Measurements from ENCODE around the gene MILR1.

Gene MILR1

GRCh38 chr17:64500862-64501765 is 52.2 kb downstream of the MILR1 start:
- no peaks in the 10 kb centered on the region for H3K9me3 Mint-ChIP-seq
- H3K4me1 Mint-ChIP-seq, result peaks cover 100% of the 10 kb centered on the region
- no peak for ATAC-seq
- peak overlapping the region; percentile 27 for H3K4me3 Mint-ChIP-seq
- peak overlapping the region; percentile 100 for H3K27ac Mint-ChIP-seq
- DNase-seq (ENCODE audit: low spot score in 2 of 2), result no peak
- H3K36me3 Mint-ChIP-seq, result peaks cover 100% of the 10 kb centered on the region

GRCh38 chr17:64502021-64502420 is 53.1 kb downstream of the MILR1 start:
- H3K36me3 Mint-ChIP-seq, result peaks cover 100% of the 10 kb centered on the region
- peak overlapping the region; percentile 27 for H3K4me3 Mint-ChIP-seq

GRCh38 chr17:64502809-64503208 is 53.9 kb downstream of the MILR1 start:
- peak overlapping the region; percentile 100 for H3K27ac Mint-ChIP-seq
- no peak for ATAC-seq

More at GRCh38 chr17:64502021-64502420, 53.1 kb downstream of the MILR1 start:
- Mint-ChIP-seq H3K9me3 (no peaks in the 10 kb centered on the region), H3K4me1 (peaks cover 93% of the 10 kb centered on the region), H3K27ac (peak overlapping the region; percentile 100)
- no peak for DNase-seq (ENCODE audit: low spot score in 2 of 2)
- no peak for ATAC-seq

GRCh38 chr17:64503341-64503740 is 54.4 kb downstream of the MILR1 start:
- Mint-ChIP-seq H3K36me3 (peaks cover 97% of the 10 kb centered on the region), H3K9me3 (no peaks in the 10 kb centered on the region), H3K4me3 (peak overlapping the region; percentile 97), H3K27ac (peak overlapping the region; percentile 100), H3K4me1 (peaks cover 86% of the 10 kb centered on the region)
- DNase-seq (ENCODE audit: low spot score in 2 of 2) (no peak), ATAC-seq (no peak)

More at GRCh38 chr17:64502809-64503208, 53.9 kb downstream of the MILR1 start:
- Mint-ChIP-seq H3K4me1 (peaks cover 89% of the 10 kb centered on the region), H3K4me3 (peak overlapping the region; percentile 97), H3K9me3 (no peaks in the 10 kb centered on the region), H3K36me3 (peaks cover 100% of the 10 kb centered on the region)
- DNase-seq (ENCODE audit: low spot score in 2 of 2), result no peak

GRCh38 chr17:64503821-64504768 is 55.2 kb downstream of the MILR1 start:
- ATAC-seq, result no peak
- Mint-ChIP-seq H3K4me1 (peaks cover 86% of the 10 kb centered on the region), H3K9me3 (no peaks in the 10 kb centered on the region), H3K4me3 (peak overlapping the region; percentile 97), H3K27ac (peak overlapping the region; percentile 100), H3K36me3 (peaks cover 97% of the 10 kb centered on the region)
- no peak for DNase-seq (ENCODE audit: low spot score in 2 of 2)

GRCh38 chr17:64504769-64505339 is 55.9 kb downstream of the MILR1 start:
- Mint-ChIP-seq H3K36me3 (peaks cover 97% of the 10 kb centered on the region), H3K9me3 (no peaks in the 10 kb centered on the region), H3K27ac (peak overlapping the region; percentile 100), H3K4me3 (peak overlapping the region; percentile 97), H3K4me1 (peaks cover 80% of the 10 kb centered on the region)
- DNase-seq (ENCODE audit: low spot score in 2 of 2) (no peak), ATAC-seq (peak; percentile 34)

- Mint-ChIP-seq H3K36me3 (peaks cover 97% of the 10 kb centered on the region), H3K4me1 (peaks cover 73% of the 10 kb centered on the region), H3K9me3 (no peaks in the 10 kb centered on the region), H3K4me3 (peak overlapping the region; percentile 97), H3K27ac (peak overlapping the region; percentile 100)
- DNase-seq (ENCODE audit: low spot score in 2 of 2), result peak; percentile 71 to 90
- ATAC-seq, result peak; percentile 47
Measured at GRCh38 chr17:64505340-64506200, 56.7 kb downstream of the MILR1 start.

GRCh38 chr17:64506201-64506575 is 57.3 kb downstream of the MILR1 start, which contains the start of gene DDX5:
TSS of gene DDX5 (minus strand) at chr17:64506289. CDS start at chr17:64506119, 170 bp downstream.
- peak; percentile 96 to 99 for DNase-seq (ENCODE audit: low spot score in 2 of 2)
- peak within 1 kb of the TSS; percentile 100 for H3K27ac Mint-ChIP-seq
- peak within 1 kb of the TSS; percentile 97 for H3K4me3 Mint-ChIP-seq
- no peak for ATAC-seq
- no peaks in the 10 kb centered on the region for H3K9me3 Mint-ChIP-seq
- peaks cover 67% of the 10 kb centered on the region for H3K4me1 Mint-ChIP-seq
- H3K36me3 Mint-ChIP-seq, result peaks cover 97% of the 10 kb centered on the region

GRCh38 chr17:64506576-64507412 is 57.9 kb downstream of the MILR1 start, which contains the start of gene CEP95:
TSS of gene CEP95 (plus strand) at chr17:64506977. CDS start at chr17:64507098, 121 bp downstream.
- peak within 1 kb of the TSS; percentile 97 for H3K4me3 Mint-ChIP-seq
- ATAC-seq, result peak; percentile 78
- H3K4me1 Mint-ChIP-seq, result peaks cover 60% of the 10 kb centered on the region
- peak; percentile 91 to 99 for DNase-seq (ENCODE audit: low spot score in 2 of 2)
- peaks cover 97% of the 10 kb centered on the region for H3K36me3 Mint-ChIP-seq
- H3K27ac Mint-ChIP-seq, result peak within 1 kb of the TSS; percentile 100
- H3K9me3 Mint-ChIP-seq, result no peaks in the 10 kb centered on the region

GRCh38 chr17:64507413-64507782 is 58.5 kb downstream of the MILR1 start:
- ATAC-seq (peak; percentile 38), DNase-seq (ENCODE audit: low spot score in 2 of 2) (no peak)
- peaks cover 97% of the 10 kb centered on the region for H3K36me3 Mint-ChIP-seq
- H3K4me3 Mint-ChIP-seq, result peak overlapping the region; percentile 97
- no peaks in the 10 kb centered on the region for H3K9me3 Mint-ChIP-seq
- peaks cover 54% of the 10 kb centered on the region for H3K4me1 Mint-ChIP-seq
- H3K27ac Mint-ChIP-seq, result peak overlapping the region; percentile 100

GRCh38 chr17:64508683-64509082 is 59.8 kb downstream of the MILR1 start:
- H3K4me1 Mint-ChIP-seq, result peaks cover 42% of the 10 kb centered on the region
- H3K4me3 Mint-ChIP-seq, result peak overlapping the region; percentile 97
- H3K27ac Mint-ChIP-seq, result peak overlapping the region; percentile 29
- peaks cover 97% of the 10 kb centered on the region for H3K36me3 Mint-ChIP-seq
- no peak for DNase-seq (ENCODE audit: low spot score in 2 of 2)
- no peak for ATAC-seq
- H3K9me3 Mint-ChIP-seq, result no peaks in the 10 kb centered on the region

GRCh38 chr17:64509179-64509578 is 60.3 kb downstream of the MILR1 start:
- Mint-ChIP-seq H3K9me3 (no peaks in the 10 kb centered on the region), H3K27ac (no peak overlapping the region), H3K4me3 (peak overlapping the region; percentile 97), H3K36me3 (peaks cover 97% of the 10 kb centered on the region), H3K4me1 (peaks cover 37% of the 10 kb centered on the region)
- DNase-seq (ENCODE audit: low spot score in 2 of 2), result no peak
- ATAC-seq, result no peak

GRCh38 chr17:64515419-64515818 is 66.5 kb downstream of the MILR1 start:
- peak overlapping the region; percentile 46 for H3K27ac Mint-ChIP-seq
- H3K36me3 Mint-ChIP-seq, result peaks cover 100% of the 10 kb centered on the region

More at GRCh38 chr17:64515419-64515818, 66.5 kb downstream of the MILR1 start:
- H3K4me3 Mint-ChIP-seq, result no peak overlapping the region
- ATAC-seq, result no peak
- no peak for DNase-seq (ENCODE audit: low spot score in 2 of 2)
- no peaks in the 10 kb centered on the region for H3K9me3 Mint-ChIP-seq
- peaks cover 14% of the 10 kb centered on the region for H3K4me1 Mint-ChIP-seq

Measured in stimulated activated effector memory CD8-positive, alpha-beta T cell treated with anti-CD3 and anti-CD28 coated beads, Interleukin-12 subunit alpha, Interleukin-12 subunit beta, amount 100 ng/mL, for 72 hours (primary cell).